Colonic mucosa (tissue), 4 donors: ENCODE data around the gene ZNF276. TPM values are rescaled to one million over a fixed set of nuclear protein-coding genes. Genes with fewer than 3 reads are reported as not detected.

Experiments used
- DNase-seq: peaks from one replicate; pipeline ENCODE4 v3.0.0-alpha.2; 2020
- H3K27ac ChIP-seq: fragments of 200-600 bp; one replicate; pipeline ENCODE4 v1.8.0; 2021
- H3K27me3 ChIP-seq: fragments of 200-600 bp; one replicate; pipeline ENCODE4 v1.8.0; 2021
- H3K36me3 ChIP-seq: fragments of 200-600 bp; one replicate; pipeline ENCODE4 v1.8.0; 2021
- H3K4me1 ChIP-seq: fragments of 200-600 bp; one replicate; pipeline ENCODE4 v1.8.0; 2021; ENCODE audit warnings: mild to moderate bottlenecking
- H3K4me3 ChIP-seq: fragments of 200-600 bp; one replicate; pipeline ENCODE4 v1.8.0; 2021
- H3K9ac ChIP-seq, 2 donors: one replicate each; pipeline ENCODE4 v1.7.0; 2013; ENCODE audit warnings: control low read depth in 2 of 2, low read depth in 2 of 2, low read length in 2 of 2
- H3K9me3 ChIP-seq: fragments of 200-600 bp; one replicate; pipeline ENCODE4 v1.8.0; 2021
- intact Hi-C: fragments of 100-400 bp; cut with DNase I; formaldehyde crosslinking; loops from one replicate; pipeline ENCODE4 v1.14.1; 2022
- total RNA-seq, 2 donors: library from RNA; stranded (reverse); fragmentation: NEBNext Ultra II Directional in 1 of 2; extraction: Animal tissue kit (Norgen Biotek cat#: 25700) in 1 of 2; gene quantifications; one replicate each; pipeline ENCODE4 v1.2.1, GENCODE V29; 2021
- TF ChIP-seq, protein P1 (sequence below): fragments of 200-600 bp; IDR thresholded peaks from one replicate; pipeline ENCODE4 v1.8.0; 2022; ENCODE audit warnings: antibody characterized with exemption, mild to moderate bottlenecking
- donor health status: healthy.
- donor health status: DM: no; HTN: no; CAD: no.
- donor health status: DM: no; HTN: no; CAD: no.

The ZNF276 gene
- total RNA-seq, 2 donors from 2014 or later: 19.2 to 30.6 TPM

DNA sequence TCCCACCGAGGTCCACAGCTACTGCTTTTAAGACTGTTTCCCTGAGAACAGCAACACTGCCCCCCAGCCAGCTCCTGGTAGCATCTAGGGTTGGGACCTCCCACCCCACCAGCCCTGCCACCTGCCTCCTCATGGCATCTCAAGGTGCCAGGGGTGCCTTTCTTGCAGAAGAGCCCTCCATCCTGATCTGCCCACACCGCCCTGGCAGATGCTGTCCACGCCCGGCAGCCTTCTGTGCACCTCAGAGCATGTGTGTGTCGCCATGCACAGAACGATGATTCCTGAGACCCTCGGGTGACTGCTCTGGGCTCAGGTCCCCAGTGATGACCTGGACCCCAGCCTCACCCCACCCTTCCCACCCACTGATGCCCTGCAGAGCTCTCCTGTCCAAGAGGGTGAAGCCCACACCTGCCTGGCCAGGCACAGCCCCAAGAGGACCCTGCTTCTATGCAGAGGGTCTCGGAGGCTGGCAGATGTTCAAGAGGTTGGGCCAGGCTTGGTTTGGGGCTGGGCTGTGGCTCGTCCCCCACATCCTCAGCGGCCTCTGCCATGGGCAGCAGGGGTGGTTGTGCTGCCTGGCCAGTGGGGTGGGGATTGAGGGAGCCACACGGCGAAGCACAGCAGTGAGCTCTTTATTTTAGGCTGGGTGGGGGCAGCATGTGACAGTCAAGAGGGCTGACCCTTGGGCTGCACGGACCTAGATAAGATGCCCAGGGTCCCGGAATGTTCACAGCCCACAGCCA lies 14.6 kb upstream of the ZNF276 start:
- TF ChIP-seq, protein P1, sequence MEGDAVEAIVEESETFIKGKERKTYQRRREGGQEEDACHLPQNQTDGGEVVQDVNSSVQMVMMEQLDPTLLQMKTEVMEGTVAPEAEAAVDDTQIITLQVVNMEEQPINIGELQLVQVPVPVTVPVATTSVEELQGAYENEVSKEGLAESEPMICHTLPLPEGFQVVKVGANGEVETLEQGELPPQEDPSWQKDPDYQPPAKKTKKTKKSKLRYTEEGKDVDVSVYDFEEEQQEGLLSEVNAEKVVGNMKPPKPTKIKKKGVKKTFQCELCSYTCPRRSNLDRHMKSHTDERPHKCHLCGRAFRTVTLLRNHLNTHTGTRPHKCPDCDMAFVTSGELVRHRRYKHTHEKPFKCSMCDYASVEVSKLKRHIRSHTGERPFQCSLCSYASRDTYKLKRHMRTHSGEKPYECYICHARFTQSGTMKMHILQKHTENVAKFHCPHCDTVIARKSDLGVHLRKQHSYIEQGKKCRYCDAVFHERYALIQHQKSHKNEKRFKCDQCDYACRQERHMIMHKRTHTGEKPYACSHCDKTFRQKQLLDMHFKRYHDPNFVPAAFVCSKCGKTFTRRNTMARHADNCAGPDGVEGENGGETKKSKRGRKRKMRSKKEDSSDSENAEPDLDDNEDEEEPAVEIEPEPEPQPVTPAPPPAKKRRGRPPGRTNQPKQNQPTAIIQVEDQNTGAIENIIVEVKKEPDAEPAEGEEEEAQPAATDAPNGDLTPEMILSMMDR: no peak
- Histone ChIP-seq H3K36me3 (no peaks in the 10 kb centered on the region), H3K4me1 (no peaks in the 10 kb centered on the region), H3K9me3 (no peaks in the 10 kb centered on the region), H3K4me3 (no peak overlapping the region), H3K27ac (no peak overlapping the region), H3K27me3 (no peaks in the 10 kb centered on the region), H3K9ac (peak overlapping the region in 1 of 2 donors; percentile 16)
- no peak for DNase-seq
- intact Hi-C loops: loop anchor here (5.0 kb wide), 2 partner anchors 86 to 156 kb away; no protein-coding TSS in a partner anchor

DNA sequence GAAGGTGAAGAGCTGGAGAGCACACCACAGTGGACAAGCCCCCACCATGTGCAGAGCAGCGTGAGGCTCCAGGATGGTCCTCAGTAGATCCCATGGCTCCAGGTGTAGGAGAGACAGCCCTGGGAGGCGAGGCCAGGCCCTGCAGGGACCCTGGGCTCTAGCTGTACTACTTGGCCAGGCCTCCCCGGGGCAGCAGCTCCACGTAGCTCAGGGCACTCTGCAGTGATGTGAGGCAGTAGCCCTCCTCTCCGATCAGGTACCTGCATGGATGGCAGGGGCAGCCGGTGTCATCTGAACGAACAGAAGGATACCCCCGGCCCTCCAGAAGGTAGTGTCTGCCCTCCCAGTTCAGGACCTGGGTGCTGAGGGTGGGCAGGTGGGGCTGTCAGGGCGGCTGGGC lies 13.6 kb upstream of the ZNF276 start:
- TF ChIP-seq, protein P1: no peak

DNA sequence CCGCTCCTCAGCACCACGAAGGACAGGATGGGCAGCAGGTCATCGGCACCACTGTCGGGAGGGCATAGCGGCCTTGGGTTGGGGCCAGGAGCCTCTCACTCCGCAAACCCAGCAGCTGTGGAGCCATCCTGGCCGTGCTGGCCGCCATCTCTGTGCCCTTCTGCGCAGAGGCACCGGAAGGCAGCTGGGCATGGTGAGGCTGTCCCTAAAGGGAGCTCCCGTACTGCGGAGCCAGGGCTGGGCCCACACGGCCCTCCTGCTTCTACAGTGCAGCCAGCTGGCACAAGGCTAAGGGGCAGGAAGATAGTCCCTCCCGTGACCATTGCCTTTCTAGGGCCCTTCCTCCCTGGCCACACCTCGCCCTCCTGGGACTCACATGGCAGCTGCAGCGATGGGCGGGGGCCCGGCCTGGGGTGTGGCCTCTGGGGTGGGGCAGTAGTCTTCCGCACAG lies 12.8 kb upstream of the ZNF276 start:
- DNase-seq: peak; percentile 77
- TF ChIP-seq, protein P1: no peak
- Histone ChIP-seq H3K4me1 (peaks cover 5% of the 10 kb centered on the region), H3K9me3 (no peaks in the 10 kb centered on the region), H3K4me3 (no peak overlapping the region), H3K27ac (no peak overlapping the region), H3K27me3 (no peaks in the 10 kb centered on the region), H3K36me3 (no peaks in the 10 kb centered on the region), H3K9ac (peak overlapping the region in 1 of 2 donors; percentile 40)
- intact Hi-C loops: loop anchor here (5.0 kb wide), 2 partner anchors 84 to 154 kb away; no protein-coding TSS in a partner anchor

More for the DNA sequence above, 13.6 kb upstream of the ZNF276 start:
- intact Hi-C loops: loop anchor here (5.0 kb wide), 2 partner anchors 85 to 155 kb away; no protein-coding TSS in a partner anchor
- Histone ChIP-seq H3K4me1 (peaks cover 5% of the 10 kb centered on the region), H3K9ac (no peak overlapping the region), H3K36me3 (no peaks in the 10 kb centered on the region), H3K27ac (no peak overlapping the region), H3K27me3 (no peaks in the 10 kb centered on the region), H3K9me3 (no peaks in the 10 kb centered on the region), H3K4me3 (no peak overlapping the region)
- no peak for DNase-seq

DNA sequence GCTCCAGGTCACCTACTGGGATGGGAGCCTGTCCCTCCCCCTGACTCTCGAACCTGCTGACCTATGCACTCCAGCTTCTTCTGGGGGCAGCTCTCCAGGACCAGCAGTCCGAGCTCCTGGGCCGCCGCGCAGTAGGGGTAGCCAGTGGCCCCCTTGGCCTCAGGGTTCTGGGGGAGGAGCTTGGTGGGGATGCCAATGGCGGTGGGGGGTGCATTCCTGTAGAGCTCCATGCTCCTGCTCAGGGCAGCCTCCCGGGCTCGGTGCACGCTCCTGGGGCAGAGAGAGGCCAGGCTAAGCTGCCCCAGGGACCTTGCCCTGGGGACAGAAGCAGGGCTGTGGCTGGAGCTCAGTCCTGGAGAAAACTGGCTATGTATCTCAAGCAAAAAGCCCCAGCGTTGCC lies 12.2 kb upstream of the ZNF276 start:
- H3K4me1 ChIP-seq: peaks cover 5% of the 10 kb centered on the region
- intact Hi-C loops: loop anchor here (5.0 kb wide), 2 partner anchors 83 to 153 kb away; no protein-coding TSS in a partner anchor
- no peak overlapping the region for H3K9ac ChIP-seq
- H3K27ac ChIP-seq: no peak overlapping the region
- no peak overlapping the region for H3K4me3 ChIP-seq
- no peak for DNase-seq
- TF ChIP-seq, protein P1: no peak
- H3K9me3 ChIP-seq: no peaks in the 10 kb centered on the region
- no peaks in the 10 kb centered on the region for H3K27me3 ChIP-seq
- no peaks in the 10 kb centered on the region for H3K36me3 ChIP-seq

DNA sequence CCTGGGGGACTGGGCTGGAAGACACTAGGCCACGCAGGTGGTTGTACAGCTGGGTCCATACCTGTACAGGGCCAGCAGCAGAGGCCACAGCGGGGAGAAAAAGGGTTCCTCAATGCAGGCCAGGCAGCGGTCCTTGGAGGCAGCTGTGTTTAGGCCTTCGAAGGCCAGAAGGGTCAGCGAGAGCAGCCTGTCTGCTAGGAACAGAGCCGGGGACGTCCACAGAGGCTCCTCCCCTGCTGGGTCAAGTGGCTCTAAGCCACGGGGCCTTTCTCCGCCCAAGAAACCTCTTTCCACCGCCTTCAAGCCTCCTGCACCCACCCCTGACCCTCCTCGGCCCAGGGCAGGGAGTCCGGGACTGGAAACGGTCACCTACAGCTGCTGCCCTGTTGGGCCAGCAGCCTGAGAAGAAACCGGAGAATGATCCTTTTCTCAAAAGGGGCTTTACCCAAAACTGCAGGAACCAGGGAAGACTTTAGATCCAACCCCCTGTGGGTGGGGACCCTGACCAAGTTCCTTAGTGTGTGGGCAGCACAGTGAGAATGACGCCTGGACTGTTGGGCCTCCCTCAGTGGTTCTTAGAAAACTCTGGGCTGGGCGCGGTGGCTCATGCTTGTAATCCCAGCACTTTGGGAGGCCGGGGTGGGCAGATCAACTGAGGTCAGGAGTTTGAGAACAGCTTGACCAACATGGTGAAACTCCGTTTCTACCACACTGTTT lies 11.5 kb upstream of the ZNF276 start:
- TF ChIP-seq, protein P1: no peak
- no peaks in the 10 kb centered on the region for H3K9me3 ChIP-seq
- no peaks in the 10 kb centered on the region for H3K36me3 ChIP-seq
- no peaks in the 10 kb centered on the region for H3K27me3 ChIP-seq
- intact Hi-C loops: loop anchor here (5.0 kb wide), 2 partner anchors 82 to 152 kb away; no protein-coding TSS in a partner anchor
- no peak overlapping the region for H3K4me3 ChIP-seq
- no peak overlapping the region for H3K9ac ChIP-seq
- no peak overlapping the region for H3K27ac ChIP-seq
- H3K4me1 ChIP-seq: peaks cover 5% of the 10 kb centered on the region
- DNase-seq: no peak
